AG09319 (cell line): ENCODE results near the gene CDKN2C.
"Not testable (repeated sequence)": the region's sequence is repeated elsewhere in the genome, so short reads cannot be mapped to it uniquely, and the experiment has no call there.

ENCODE experiments used
- DNase-seq: peaks from one replicate; pipeline ENCODE4 v3.0.0-alpha.2; 2010; ENCODE audit warnings: low read depth; ENCODE audit errors: extremely low read depth
- CTCF ChIP-seq: IDR thresholded peaks from 2 replicates; pipeline ENCODE4 v1.5.1; 2011; ENCODE audit warnings: low read depth, mild to moderate bottlenecking, inconsistent platforms, low read length, moderate library complexity

The CDKN2C gene

GRCh38 chr1:50934838-50935237 lies 35.2 kb upstream of the CDKN2C start:
- no peak for TF ChIP-seq CTCF
- no peak for DNase-seq

- not testable (repeated sequence) for DNase-seq
Measured at GRCh38 chr1:50935276-50935675, 34.8 kb upstream of the CDKN2C start.

GRCh38 chr1:50936321-50936720 lies 33.7 kb upstream of the CDKN2C start:
- no peak for TF ChIP-seq CTCF
- no peak for DNase-seq

GRCh38 chr1:50940291-50940690 lies 29.8 kb upstream of the CDKN2C start:
- DNase-seq, result no peak
- no peak for TF ChIP-seq CTCF

GRCh38 chr1:50942334-50942733 lies 27.7 kb upstream of the CDKN2C start:
- no peak for DNase-seq
- no peak for TF ChIP-seq CTCF

GRCh38 chr1:50949286-50949982 lies 20.6 kb upstream of the CDKN2C start:
- TF ChIP-seq CTCF, result no peak
- DNase-seq, result no peak

- DNase-seq, result no peak
- no peak for TF ChIP-seq CTCF
Measured at GRCh38 chr1:50950396-50950795, 19.6 kb upstream of the CDKN2C start.

GRCh38 chr1:50952566-50952965 lies 17.5 kb upstream of the CDKN2C start:
- DNase-seq, result not testable (repeated sequence)
